HFF-Myc (cell line): ENCODE data around the gene YEATS4.

Source experiments
- DNase-seq: peaks from one replicate; pipeline ENCODE4 v3.0.0-alpha.2; 2011; ENCODE audit warnings: low read depth; ENCODE audit errors: extremely low read depth
- H3K4me3 ChIP-seq: replicated peaks from 2 replicates; pipeline ENCODE4 v1.5.1; 2011; ENCODE audit warnings: low read depth, mild to moderate bottlenecking, control low read depth, low read length
- CTCF ChIP-seq: IDR thresholded peaks from 2 replicates; pipeline ENCODE4 v1.5.1; 2012; ENCODE audit warnings: mild to moderate bottlenecking, low read depth, low read length, control low read depth; ENCODE audit errors: missing control alignments

The YEATS4 gene

DNA sequence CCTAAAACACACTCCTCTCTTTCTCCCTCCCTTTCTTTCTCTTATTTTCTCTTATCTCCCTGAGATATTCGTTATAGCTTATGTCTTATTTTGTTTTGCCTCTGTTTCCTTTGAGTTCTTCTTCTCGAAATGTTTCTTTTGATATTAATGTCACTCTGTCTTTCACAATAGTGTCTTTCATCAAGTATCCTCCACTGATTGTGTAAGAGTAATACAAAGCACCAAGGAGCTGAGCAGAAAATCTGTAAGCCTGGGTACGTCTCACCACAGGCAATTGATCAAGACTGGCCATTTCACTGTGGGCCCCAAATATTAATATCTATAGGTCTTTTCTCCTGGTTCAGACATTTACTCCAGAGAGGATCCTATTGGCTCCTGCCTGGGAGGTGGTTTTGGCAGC lies 16.2 kb upstream of the YEATS4 start:
- no peak for DNase-seq
- TF ChIP-seq CTCF: no peak
- no peak overlapping the region for H3K4me3 ChIP-seq

DNA sequence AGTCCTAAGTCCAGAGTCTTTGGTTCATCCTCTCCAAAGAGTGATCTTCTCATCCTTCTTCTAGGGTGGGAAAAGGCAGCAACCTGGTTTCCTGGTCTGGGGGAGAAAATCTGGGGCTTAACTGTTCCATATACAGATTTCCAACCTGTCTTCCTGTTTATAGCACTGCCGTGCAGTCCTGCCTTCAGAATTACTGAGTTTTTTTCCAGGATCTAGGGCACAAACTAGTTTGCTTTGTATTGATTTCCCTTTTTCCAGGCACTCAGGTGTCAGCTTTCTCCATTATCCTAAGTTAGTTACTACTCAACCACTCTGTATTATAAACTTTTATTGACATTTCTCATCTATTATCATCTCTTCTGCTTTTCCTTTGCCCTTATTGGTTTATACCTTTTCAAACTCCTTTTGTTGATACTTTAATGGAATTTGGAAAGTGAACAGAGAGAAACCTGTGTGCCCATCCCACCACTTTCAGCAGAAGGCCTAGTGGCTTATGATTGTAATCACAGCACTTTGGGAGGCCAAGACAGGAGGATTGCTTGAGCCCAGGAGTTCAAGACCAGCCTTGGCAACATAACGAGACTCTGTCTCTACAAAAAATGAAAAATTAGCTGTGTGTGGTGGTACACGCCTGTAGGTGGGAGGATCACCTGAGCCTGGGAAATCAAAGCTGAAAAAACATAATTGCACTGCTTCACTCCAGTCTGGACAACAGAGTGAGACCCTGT lies 15.5 kb upstream of the YEATS4 start:
- TF ChIP-seq CTCF: no peak
- no peak overlapping the region for H3K4me3 ChIP-seq
- no peak for DNase-seq

DNA sequence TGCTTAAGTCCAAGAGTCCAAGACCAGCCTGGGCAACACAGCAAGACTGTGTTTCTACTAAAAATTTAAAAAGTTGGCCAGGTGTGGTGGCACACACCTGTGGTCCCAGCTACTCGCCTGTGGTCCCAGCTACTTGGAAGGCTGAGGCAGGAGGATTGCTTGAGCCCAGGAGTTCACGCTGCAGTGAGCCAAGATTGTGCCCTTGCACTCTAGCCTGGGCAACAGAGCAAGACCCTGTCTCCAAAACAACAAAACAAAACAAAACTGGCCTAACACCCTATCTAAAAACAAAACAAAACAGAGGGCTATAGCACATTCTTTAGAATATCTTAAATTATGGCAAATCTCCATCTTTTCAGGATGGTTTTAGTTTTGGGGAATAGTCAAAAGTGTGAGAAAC lies 14.5 kb upstream of the YEATS4 start:
- no peak overlapping the region for H3K4me3 ChIP-seq
- TF ChIP-seq CTCF: no peak
- DNase-seq: no peak

- TF ChIP-seq CTCF: no peak
- no peak overlapping the region for H3K4me3 ChIP-seq
- DNase-seq: no peak
Measured at GRCh38 chr12:69345742-69346141, 13.8 kb upstream of the YEATS4 start.

GRCh38 chr12:69348162-69348938 lies 11.2 kb upstream of the YEATS4 start, which contains the start of gene LYZ:
Gene LYZ, plus strand, starts transcription at chr12:69348381. Its CDS starts 28 bp downstream, at chr12:69348409.
- TF ChIP-seq CTCF: no peak
- H3K4me3 ChIP-seq: no peak within 1 kb of the TSS
- DNase-seq: no peak

- no peak overlapping the region for H3K4me3 ChIP-seq
- no peak for DNase-seq
- TF ChIP-seq CTCF: no peak
Measured at GRCh38 chr12:69350002-69350626, 9.4 kb upstream of the YEATS4 start.
